HG02678 (cell line): ENCODE results near the gene TXNDC11.
A peak's percentile ranks its signal among the peaks of the same experiment; 100 is the strongest.

Source experiments
- ATAC-seq: cut with Tn5 transposase; IDR thresholded peaks from one replicate; pipeline ENCODE4 v1.9.1; 2021; ENCODE audit warnings: mild to moderate bottlenecking, moderate library complexity; ENCODE audit not compliant: unreplicated experiment

Gene TXNDC11

DNA sequence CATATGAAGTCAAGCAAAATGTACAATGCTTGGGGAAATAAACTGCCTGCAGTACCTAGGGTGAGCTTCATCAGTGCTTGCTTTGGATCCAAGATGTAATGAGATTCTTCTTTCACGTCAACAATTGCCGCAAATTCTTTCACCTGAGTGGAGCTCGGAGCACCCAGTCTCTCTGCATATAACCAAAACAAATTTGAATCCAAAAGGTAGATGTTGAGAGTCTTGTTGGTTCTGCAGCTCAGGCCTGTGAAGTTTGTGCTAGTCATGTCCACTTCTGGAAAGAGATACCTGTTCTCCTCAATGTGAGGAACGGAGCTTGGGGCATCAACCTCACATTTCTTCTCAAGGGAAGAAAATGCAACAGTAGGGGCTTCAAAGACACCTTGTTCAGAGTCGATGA lies 51.4 kb downstream of the TXNDC11 start:
- ATAC-seq, result no peak

DNA sequence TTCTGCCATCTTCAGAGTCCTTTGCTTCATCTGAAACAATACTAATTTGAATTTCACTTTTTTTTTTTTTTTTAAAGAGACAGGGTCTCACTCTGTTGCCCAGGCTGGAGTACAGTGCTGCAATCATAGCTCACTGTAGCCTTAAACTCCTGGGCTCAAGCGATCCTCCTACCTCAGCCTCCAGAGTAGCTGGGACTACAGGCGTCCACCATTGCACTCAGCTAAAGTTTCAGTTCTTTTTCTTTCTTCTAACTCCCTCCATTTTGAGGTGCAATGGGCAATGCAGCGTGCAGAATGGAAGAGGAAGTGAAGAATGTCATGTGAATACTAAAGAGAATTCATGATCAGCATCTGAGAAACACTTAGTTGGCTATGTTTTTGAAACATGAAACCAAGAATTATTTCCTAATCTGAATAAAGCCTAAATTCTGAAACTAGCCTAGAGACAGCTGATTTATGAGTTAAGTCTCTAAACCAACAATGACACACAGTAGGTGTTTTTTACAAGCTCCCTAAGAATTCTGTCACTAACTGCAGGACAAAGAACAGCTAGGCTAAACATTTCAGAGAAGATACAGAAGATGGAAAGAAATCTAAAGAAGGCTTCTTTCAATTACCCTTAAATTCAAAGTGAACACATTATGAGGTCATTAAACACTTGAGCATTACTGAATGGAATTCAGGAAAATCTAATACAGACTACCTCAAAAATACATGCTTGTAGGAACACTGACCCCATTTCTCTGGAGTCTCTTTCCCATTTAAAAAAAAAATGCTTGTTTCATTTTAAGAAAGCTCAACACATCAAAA lies 53.4 kb downstream of the TXNDC11 start:
- ATAC-seq, result peak; percentile 81

DNA sequence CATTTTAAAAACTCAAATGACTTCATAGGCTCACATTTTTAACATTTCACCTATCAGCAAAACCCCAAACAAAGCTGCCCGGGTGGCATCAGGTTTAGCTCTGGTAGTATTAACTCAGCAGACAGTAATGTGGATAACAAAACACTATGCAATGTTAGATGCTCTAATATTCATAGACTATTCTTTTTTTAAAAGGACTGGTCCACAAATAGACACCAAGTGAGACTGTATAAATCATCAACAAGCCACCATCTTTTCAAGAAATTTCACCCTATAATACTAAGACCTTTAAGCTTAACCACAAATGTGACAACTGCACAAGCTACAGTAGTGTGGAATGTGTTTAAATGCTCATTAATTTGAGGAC lies 54.2 kb downstream of the TXNDC11 start:
- no peak for ATAC-seq

GRCh38 chr16:11687601-11688519 lies 54.8 kb downstream of the TXNDC11 start:
- no peak for ATAC-seq

- ATAC-seq, result no peak
Observed at GRCh38 chr16:11686713-11687380, 55.8 kb downstream of the TXNDC11 start.

DNA sequence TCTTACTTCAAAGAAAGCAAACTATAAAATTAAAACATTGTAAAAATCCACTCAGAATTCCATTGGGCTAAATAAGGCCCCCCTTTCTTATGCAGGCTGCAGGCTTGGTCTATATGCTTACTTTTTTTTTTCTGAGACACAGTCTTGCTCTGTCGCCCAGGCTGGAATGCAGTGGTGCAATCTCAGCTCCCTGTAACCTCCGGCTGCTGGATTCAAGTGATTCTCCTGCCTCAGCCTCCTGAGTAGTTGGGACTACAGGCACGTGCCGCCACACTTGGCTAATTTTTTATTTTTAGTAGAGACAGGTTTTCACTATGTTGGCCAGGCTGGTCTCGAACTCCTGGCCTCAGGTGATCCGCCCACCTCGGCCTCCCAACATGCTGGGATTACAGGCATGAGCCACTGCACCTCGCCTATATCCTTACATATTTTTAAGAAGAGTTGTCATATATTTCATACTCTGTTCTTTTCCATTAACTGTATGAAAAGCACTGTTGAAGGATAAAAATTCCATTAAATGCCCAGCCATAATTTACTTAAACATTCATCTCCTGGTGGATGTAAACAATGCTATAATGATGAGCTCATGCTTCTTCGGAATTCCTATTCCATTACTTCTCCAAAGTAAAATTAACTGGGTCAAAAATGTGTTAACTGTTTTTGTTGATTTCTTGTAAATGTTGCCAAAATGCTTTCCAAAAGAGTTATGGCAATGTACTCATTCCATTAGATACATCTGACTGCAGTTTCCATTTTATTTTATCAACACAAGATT lies 56.6 kb downstream of the TXNDC11 start:
- no peak for ATAC-seq

DNA sequence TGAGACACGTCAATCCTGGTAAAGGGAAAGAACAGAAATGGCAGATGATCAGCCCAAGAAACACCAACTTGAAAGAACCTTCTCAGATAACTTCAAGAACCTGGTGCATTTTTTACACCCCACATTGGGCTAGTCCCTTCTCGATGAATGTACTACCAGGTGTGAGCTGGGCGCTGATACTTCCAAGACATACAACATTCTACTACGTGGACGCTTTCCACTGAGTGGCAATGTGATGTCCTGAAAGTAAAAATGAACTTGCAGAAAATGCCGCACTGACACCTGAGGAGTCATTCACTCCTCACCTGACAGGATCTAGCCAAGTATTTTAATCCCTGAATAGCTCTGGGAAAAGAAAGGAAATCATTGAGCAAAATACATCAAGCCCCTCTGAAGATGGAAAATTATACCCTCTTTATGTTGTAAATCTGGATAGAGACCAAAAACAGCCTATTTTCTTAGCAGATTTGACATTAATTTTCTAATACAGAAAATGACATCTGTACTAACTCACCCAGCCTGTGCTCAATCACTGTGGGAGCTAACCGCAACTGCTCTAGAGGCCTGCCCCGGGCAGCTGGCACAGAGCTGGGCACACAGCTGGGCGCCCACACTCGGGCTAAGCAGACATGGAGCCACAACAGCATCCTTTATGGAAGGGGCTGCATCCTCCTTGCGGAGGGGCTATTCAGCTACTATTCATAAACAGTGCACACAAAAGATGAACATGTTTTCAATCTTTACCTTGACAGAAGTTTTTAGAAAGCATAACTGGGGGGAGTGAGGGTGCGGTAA lies 58.2 kb downstream of the TXNDC11 start:
- ATAC-seq, result no peak

DNA sequence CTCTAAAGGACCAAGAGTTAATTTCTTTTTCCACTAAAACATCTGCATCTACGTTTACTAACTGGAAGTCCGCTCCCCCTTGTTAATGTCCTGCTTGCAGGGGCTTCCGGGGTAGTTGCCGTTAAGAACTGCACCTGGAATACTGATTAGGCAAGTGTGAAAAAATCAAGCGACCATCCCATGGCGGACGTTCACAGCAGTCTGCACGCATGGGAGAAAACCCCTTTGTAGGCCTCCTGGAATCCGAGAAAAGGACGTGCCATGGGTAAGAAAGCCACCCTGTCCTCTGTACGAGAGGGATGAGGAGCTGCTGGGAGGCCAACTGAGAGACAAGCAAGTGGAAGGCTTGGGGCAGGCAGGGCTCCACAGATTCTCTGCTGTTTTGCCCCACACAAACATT lies 59.5 kb downstream of the TXNDC11 start:
- no peak for ATAC-seq

DNA sequence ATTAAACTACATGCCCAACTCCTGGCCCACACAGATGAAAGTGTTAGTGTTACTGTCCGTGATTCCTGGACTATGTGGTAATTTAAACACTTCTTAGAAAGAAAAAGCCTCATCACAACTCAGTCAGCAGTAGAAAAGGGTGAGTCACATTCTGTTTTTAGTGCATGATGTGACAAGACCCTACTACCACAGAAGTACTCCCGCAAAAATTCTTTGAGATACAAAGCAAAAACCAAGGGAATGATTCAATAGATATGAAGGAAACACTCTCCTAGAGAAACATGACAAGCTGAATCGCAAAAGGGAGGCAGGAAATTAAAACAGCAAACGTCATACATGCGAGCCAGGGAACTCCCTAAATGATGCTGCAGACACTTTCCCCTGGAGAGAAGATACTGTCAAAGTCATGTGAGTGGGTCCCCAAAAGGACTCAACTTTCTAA lies 60.0 kb downstream of the TXNDC11 start:
- ATAC-seq, result peak; percentile 6

- ATAC-seq, result peak; percentile 50
Observed at GRCh38 chr16:11681976-11682654, 60.5 kb downstream of the TXNDC11 start.

- no peak for ATAC-seq
Observed at GRCh38 chr16:11681556-11681955, 61.1 kb downstream of the TXNDC11 start.

GRCh38 chr16:11679941-11680911 lies 62.4 kb downstream of the TXNDC11 start:
- ATAC-seq, result no peak

GRCh38 chr16:11679250-11679649 lies 63.4 kb downstream of the TXNDC11 start:
- no peak for ATAC-seq

DNA sequence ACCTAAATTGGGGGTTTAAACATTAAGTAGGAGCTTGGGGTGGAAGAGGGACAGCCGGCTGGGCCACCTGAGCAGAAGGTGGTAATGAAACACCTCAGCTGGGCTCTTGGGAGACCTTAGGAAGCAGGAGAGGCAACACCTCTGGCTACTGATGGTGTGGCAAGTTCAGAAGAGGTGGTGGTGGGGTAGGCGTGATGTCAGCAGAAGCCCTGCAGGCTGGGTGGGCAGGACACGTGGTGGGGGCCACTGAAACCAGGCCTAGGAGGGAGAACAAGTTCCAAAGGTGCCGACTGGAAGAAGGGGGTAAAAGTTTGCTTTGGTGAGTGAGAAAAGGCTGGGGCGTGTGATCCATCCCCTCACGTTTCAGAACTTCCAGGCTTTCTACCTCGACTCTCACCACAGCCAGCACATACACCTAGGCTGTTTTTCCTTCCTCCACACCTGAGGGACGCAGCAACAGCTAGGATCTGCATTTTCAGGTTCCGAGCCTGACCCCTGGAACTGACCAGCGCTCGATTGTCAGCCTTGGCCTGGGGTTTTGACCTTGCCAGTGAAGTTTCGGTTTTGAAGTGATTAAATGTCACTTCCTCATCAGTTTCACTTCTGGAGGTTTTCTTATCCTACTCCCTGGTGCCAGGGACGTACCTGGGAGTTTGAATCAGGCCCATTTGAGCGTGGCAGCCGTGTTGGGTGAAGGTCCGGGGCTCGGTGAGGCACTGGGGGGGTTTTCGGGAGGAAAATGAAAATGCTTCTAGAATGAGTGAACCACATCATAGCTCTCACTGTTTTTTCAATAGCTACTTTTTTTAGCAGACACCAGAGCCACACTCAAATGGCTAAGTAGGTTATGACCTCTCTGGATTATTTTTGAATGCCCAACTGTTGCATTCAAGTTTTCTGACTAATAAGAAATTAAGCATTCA lies 64.4 kb downstream of the TXNDC11 start:
- ATAC-seq, result no peak

- ATAC-seq, result no peak
Observed at GRCh38 chr16:11677451-11677951, 65.2 kb downstream of the TXNDC11 start.

- no peak for ATAC-seq
Observed at GRCh38 chr16:11676799-11677198, 65.9 kb downstream of the TXNDC11 start.
